A549 (cell line): ENCODE data around the gene NRXN3. TPM values are rescaled to one million over a fixed set of nuclear protein-coding genes. Genes with fewer than 3 reads are reported as not detected.

ENCODE experiments used
- ATAC-seq, 2 experiments: fragments of 200-7000 bp in 1 of 2; fragments of >200 bp in 1 of 2; cut with Nextera tagmentation in 1 of 2; cut with Tn5 transposase in 1 of 2; 3 replicates each; pipeline versions ENCODE4 v1.8.0 to v1.9.1; 2018 to 2020; ENCODE audit warnings: mild to moderate bottlenecking in 1 of 2, moderate library complexity in 1 of 2
- CTCF ChIA-PET: fragments of 300-600 bp; sonication (Branson Sonifier 250); formaldehyde crosslinking; extraction: SDS; loops from one replicate; lab custom pipeline; 2021; ENCODE audit warnings: antibody characterized with exemption, inconsistent platforms; lab: Yijun Ruan, JAX
- POLR2A ChIA-PET: fragments of 350-600 bp; formaldehyde crosslinking; extraction: SDS; loops from one replicate; lab custom pipeline; 2021; ENCODE audit warnings: antibody characterized with exemption, inconsistent platforms; lab: Yijun Ruan, JAX
- DNase-seq, 2 experiments: peaks; one replicate each; pipeline versions ENCODE4 v3.0.0 to v3.0.0-alpha.2; 2011 to 2016; ENCODE audit warnings: low read depth in 1 of 2, low spot score in 1 of 2
- FAIRE-seq: peaks from 2 replicates; lab custom pipeline; 2011; peaks lifted over from hg19 to GRCh38; lab: Jason Lieb, UNC
- H3K27ac ChIP-seq, 2 experiments: fragments of >200 bp; sonication (Bioruptor Twin); formaldehyde crosslinking; 3 replicates each; pipeline ENCODE4 v1.5.1; 2016 to 2017
- H3K4me1 ChIP-seq: fragments of >200 bp; sonication (Bioruptor Twin); formaldehyde crosslinking; 3 replicates; pipeline ENCODE4 v1.6.1; 2016
- H3K4me2 ChIP-seq: fragments of >200 bp; sonication (Bioruptor Twin); formaldehyde crosslinking; 3 replicates; pipeline ENCODE4 v1.6.1; 2016
- H3K4me3 ChIP-seq: fragments of >200 bp; sonication (Bioruptor Twin); formaldehyde crosslinking; 3 replicates; pipeline ENCODE4 v1.5.1; 2016
- H3K9me3 ChIP-seq: fragments of >200 bp; sonication (Bioruptor Twin); formaldehyde crosslinking; 3 replicates; pipeline ENCODE4 v1.6.1; 2016
- CBX2 ChIP-seq: fragments of 200-600 bp; sonication (generic); IDR thresholded peaks from 2 replicates; pipeline ENCODE4 v1.6.1; 2016; ENCODE audit warnings: low read depth, mild to moderate bottlenecking, borderline replicate concordance
- E2F6 ChIP-seq: IDR thresholded peaks from 2 replicates; pipeline ENCODE4 v1.6.1; 2012; ENCODE audit warnings: low read depth, borderline replicate concordance
- EHMT2 ChIP-seq: fragments of 200-600 bp; sonication (generic); IDR thresholded peaks from 2 replicates; pipeline ENCODE4 v1.6.1; 2016; ENCODE audit warnings: antibody characterized with exemption, low read depth, mild to moderate bottlenecking, moderate library complexity
- ELK1 ChIP-seq: fragments of 150-350 bp; IDR thresholded peaks from 2 replicates; pipeline ENCODE4 v1.6.1; 2014; ENCODE audit warnings: low read depth, mild to moderate bottlenecking, low read length
- ESRRA ChIP-seq: fragments of 150-350 bp; IDR thresholded peaks from 2 replicates; pipeline ENCODE4 v1.6.1; 2014; ENCODE audit warnings: mild to moderate bottlenecking, low read length, borderline replicate concordance
- GATA3 ChIP-seq: IDR thresholded peaks from 2 replicates; pipeline ENCODE4 v1.6.1; 2012; ENCODE audit warnings: borderline replicate concordance
- HEYL ChIP-seq: fragments of 250-450 bp; sonication (Bioruptor Pico); IDR thresholded peaks from 2 replicates; pipeline ENCODE4 v1.8.0; 2021; ENCODE audit warnings: mild to moderate bottlenecking, moderate library complexity
- JUN ChIP-seq, 2 experiments: fragments of >200 bp; sonication (Bioruptor Twin); formaldehyde crosslinking; IDR thresholded peaks; 2 replicates in 1 of 2; 3 replicates in 1 of 2; pipeline ENCODE4 v1.6.1; 2016 to 2017
- KDM1A ChIP-seq: fragments of 200-600 bp; sonication (generic); IDR thresholded peaks from 2 replicates; pipeline ENCODE4 v1.6.1; 2016; ENCODE audit warnings: low read depth, mild to moderate bottlenecking
- KDM5A ChIP-seq: fragments of 200-600 bp; sonication (generic); IDR thresholded peaks from 2 replicates; pipeline ENCODE4 v1.6.1; 2016; ENCODE audit warnings: antibody characterized with exemption, mild to moderate bottlenecking
- MAX ChIP-seq: IDR thresholded peaks from 2 replicates; pipeline ENCODE4 v1.6.1; 2012
- MAZ ChIP-seq: fragments of 150-350 bp; IDR thresholded peaks from 2 replicates; pipeline ENCODE4 v1.6.1; 2014; ENCODE audit warnings: antibody characterized with exemption, low read depth, low read length, borderline replicate concordance
- NPAS2 ChIP-seq: fragments of 250-450 bp; sonication (Bioruptor Pico); IDR thresholded peaks from 2 replicates; pipeline ENCODE4 v1.8.0; 2022; ENCODE audit warnings: mild to moderate bottlenecking, moderate library complexity, borderline replicate concordance
- NR3C1 ChIP-seq: fragments of >200 bp; sonication (Bioruptor Twin); formaldehyde crosslinking; IDR thresholded peaks from 3 replicates; pipeline ENCODE4 v1.6.1; 2017
- PHF8 ChIP-seq: fragments of 200-600 bp; sonication (generic); IDR thresholded peaks from 2 replicates; pipeline ENCODE4 v1.6.1; 2016; ENCODE audit warnings: low read depth, mild to moderate bottlenecking, antibody characterized with exemption, moderate library complexity, borderline replicate concordance
- POLR2A ChIP-seq: IDR thresholded peaks from 2 replicates; pipeline ENCODE4 v1.6.1; 2012; ENCODE audit warnings: mild to moderate bottlenecking, low read length
- POLR2AphosphoS2 ChIP-seq: conservative IDR thresholded peaks from 2 replicates; pipeline ENCODE4 v1.6.1; 2012; ENCODE audit warnings: low read length, improper control_type of control experiment, inconsistent platforms
- RAD21 ChIP-seq, 2 experiments: fragments of >200 bp in 1 of 2; sonication (Bioruptor Twin) in 1 of 2; formaldehyde crosslinking in 1 of 2; IDR thresholded peaks in 1 of 2; conservative IDR thresholded peaks in 1 of 2; 2 replicates in 1 of 2; 3 replicates in 1 of 2; pipeline ENCODE4 v1.6.1; 2012 to 2018; ENCODE audit warnings: inconsistent platforms in 1 of 2
- RARB ChIP-seq: fragments of 250-450 bp; sonication (Bioruptor Pico); IDR thresholded peaks from 2 replicates; pipeline ENCODE4 v1.8.0; 2021; ENCODE audit warnings: mild to moderate bottlenecking, moderate library complexity
- RCOR1 ChIP-seq: fragments of 150-350 bp; IDR thresholded peaks from 2 replicates; pipeline ENCODE4 v1.6.1; 2014; ENCODE audit warnings: antibody characterized with exemption, low read length, low read depth
- RFX5 ChIP-seq: fragments of 450-650 bp; IDR thresholded peaks from 2 replicates; pipeline ENCODE4 v1.7.1; 2014; ENCODE audit warnings: antibody characterized with exemption, mild to moderate bottlenecking, moderate library complexity
- RNF2 ChIP-seq: fragments of 200-600 bp; sonication (generic); IDR thresholded peaks from 2 replicates; pipeline ENCODE4 v1.6.1; 2016; ENCODE audit warnings: low read depth, mild to moderate bottlenecking, antibody characterized with exemption, moderate library complexity, borderline replicate concordance
- SMC3 ChIP-seq: fragments of >200 bp; sonication (Bioruptor Twin); formaldehyde crosslinking; IDR thresholded peaks from 3 replicates; pipeline ENCODE4 v1.6.1; 2018; ENCODE audit warnings: inconsistent platforms
- SREBF2 ChIP-seq: fragments of 450-650 bp; IDR thresholded peaks from 2 replicates; pipeline ENCODE4 v1.6.1; 2014; ENCODE audit warnings: mild to moderate bottlenecking, moderate library complexity
- TP53 ChIP-seq: fragments of 250-450 bp; sonication (Bioruptor Pico); IDR thresholded peaks from 2 replicates; pipeline ENCODE4 v1.5.0; 2021; ENCODE audit warnings: mild to moderate bottlenecking, moderate library complexity
- USF2 ChIP-seq: fragments of 450-650 bp; IDR thresholded peaks from 2 replicates; pipeline ENCODE4 v1.6.1; 2014; ENCODE audit warnings: antibody characterized with exemption
- WGBS: methylation state at CpG from one replicate; pipeline ENCODE4 v1.1.6; 2017; ENCODE audit errors: missing lambda C conversion rate; 5-methylcytosine and 5-hydroxymethylcytosine counted together
- polyA plus RNA-seq, 4 experiments: library from polyadenylated mRNA; depleted of rRNA in 3 of 4; stranded (reverse); fragments of >200 nt; fragmentation: RNase III in 1 of 4; extraction: RNeasy Plus Mini Kit Qiagen cat#74134 plus additional on column Dnase treatment in 1 of 4; gene quantifications; 2 replicates in 3 of 4; 3 replicates in 1 of 4; pipeline ENCODE4 v1.2.3, GENCODE V29; 2011 to 2017
- TF ChIP-seq, protein P1 (sequence below): fragments of 250-450 bp; sonication (Bioruptor Pico); IDR thresholded peaks from 2 replicates; pipeline ENCODE4 v1.5.0; 2020; ENCODE audit warnings: low read depth, mild to moderate bottlenecking, moderate library complexity
- TF ChIP-seq, protein P2 (sequence below): IDR thresholded peaks from 2 replicates; pipeline ENCODE4 v1.6.1; 2012
- TF ChIP-seq, protein P3 (sequence below): fragments of >200 bp; sonication (Bioruptor Twin); formaldehyde crosslinking; IDR thresholded peaks from 3 replicates; pipeline ENCODE4 v1.5.1; 2016

NRXN3 gene
- polyA plus RNA-seq, 2 of the 4 experiments (the other 2 are of a cell fraction) = 0.62 to 2.3 TPM

- peak overlapping the region in 1 of 2 experiments; percentile 39; a peak in 2 of 6 replicates for H3K27ac ChIP-seq
- H3K4me3 ChIP-seq = no peak overlapping the region
- peaks cover 10% of the 10 kb centered on the region for H3K4me1 ChIP-seq
- no peak for TF ChIP-seq SMC3
- TF ChIP-seq EHMT2 = no peak
- no peak for TF ChIP-seq TP53 (CRISPR knock-in tag)
- TF ChIP-seq, protein P1, sequence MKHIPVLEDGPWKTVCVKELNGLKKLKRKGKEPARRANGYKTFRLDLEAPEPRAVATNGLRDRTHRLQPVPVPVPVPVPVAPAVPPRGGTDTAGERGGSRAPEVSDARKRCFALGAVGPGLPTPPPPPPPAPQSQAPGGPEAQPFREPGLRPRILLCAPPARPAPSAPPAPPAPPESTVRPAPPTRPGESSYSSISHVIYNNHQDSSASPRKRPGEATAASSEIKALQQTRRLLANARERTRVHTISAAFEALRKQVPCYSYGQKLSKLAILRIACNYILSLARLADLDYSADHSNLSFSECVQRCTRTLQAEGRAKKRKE (CRISPR knock-in tag) = no peak
- no peak for TF ChIP-seq CBX2
- no peak for TF ChIP-seq USF2
- TF ChIP-seq ESRRA = no peak
- no peak for DNase-seq
- FAIRE-seq = no peak
- 55% methylated on average over 14 of the region's 14 CpGs for WGBS
- no peaks in the 10 kb centered on the region for H3K9me3 ChIP-seq
- ChIA-PET CTCF (interaction anchor here (0.6 to 3.5 kb wide), 5 partner anchors 8 to 414 kb away, joined by 3 to 33 read pairs (median 3); no protein-coding TSS in a partner anchor), POLR2A (no interaction called here)
- H3K4me2 ChIP-seq = 0 out of 3 replicates have a peak overlapping the region, but pooled peaks have one; percentile 18
- ATAC-seq = no peak; a peak in 1 of 6 replicates
These were observed 17.7 kb upstream of the NRXN3 start for GRCh38 chr14:78152201-78153063.

DNA sequence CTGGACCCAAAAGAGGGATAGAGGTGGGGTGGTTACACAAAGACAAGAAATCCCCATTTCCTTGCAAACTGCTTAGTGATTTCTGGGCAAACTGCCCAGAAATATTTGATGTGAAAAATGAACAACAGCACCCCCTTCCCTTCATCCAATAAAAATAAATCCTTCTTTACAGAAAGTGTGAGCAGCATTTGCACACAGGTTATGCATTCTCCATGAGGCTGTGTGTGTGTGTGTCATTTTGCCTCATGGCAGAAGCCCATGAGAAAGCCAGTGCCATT, 17.2 kb upstream of the NRXN3 start:
- POLR2A ChIA-PET = no interaction called here
- FAIRE-seq = no peak
- TF ChIP-seq SREBF2 (no peak), MAZ (no peak), KDM5A (no peak), RARB (CRISPR knock-in tag) (no peak), HEYL (CRISPR knock-in tag) (no peak), RCOR1 (no peak), E2F6 (no peak), NPAS2 (CRISPR knock-in tag) (no peak), KDM1A (no peak), MAX (no peak), TP53 (CRISPR knock-in tag) (no peak), RAD21 (conservative IDR thresholded peaks at IDR 0.05 in 1 of 2, IDR thresholded peaks at IDR 0.05 in 1 of 2) (peak; percentile 51 to 54), JUN (IDR thresholded peaks at IDR 0.05) (no peak), SMC3 (peak; percentile 54), RFX5 (no peak), POLR2A (no peak), PHF8 (no peak), NR3C1 (no peak), GATA3 (no peak), POLR2AphosphoS2 (no peak), ELK1 (no peak), RNF2 (no peak)
- TF ChIP-seq, protein P1 (CRISPR knock-in tag) = no peak
- TF ChIP-seq, protein P2, sequence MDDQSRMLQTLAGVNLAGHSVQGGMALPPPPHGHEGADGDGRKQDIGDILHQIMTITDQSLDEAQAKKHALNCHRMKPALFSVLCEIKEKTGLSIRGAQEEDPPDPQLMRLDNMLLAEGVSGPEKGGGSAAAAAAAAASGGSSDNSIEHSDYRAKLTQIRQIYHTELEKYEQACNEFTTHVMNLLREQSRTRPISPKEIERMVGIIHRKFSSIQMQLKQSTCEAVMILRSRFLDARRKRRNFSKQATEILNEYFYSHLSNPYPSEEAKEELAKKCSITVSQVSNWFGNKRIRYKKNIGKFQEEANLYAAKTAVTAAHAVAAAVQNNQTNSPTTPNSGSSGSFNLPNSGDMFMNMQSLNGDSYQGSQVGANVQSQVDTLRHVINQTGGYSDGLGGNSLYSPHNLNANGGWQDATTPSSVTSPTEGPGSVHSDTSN = no peak
- TF ChIP-seq, protein P3, sequence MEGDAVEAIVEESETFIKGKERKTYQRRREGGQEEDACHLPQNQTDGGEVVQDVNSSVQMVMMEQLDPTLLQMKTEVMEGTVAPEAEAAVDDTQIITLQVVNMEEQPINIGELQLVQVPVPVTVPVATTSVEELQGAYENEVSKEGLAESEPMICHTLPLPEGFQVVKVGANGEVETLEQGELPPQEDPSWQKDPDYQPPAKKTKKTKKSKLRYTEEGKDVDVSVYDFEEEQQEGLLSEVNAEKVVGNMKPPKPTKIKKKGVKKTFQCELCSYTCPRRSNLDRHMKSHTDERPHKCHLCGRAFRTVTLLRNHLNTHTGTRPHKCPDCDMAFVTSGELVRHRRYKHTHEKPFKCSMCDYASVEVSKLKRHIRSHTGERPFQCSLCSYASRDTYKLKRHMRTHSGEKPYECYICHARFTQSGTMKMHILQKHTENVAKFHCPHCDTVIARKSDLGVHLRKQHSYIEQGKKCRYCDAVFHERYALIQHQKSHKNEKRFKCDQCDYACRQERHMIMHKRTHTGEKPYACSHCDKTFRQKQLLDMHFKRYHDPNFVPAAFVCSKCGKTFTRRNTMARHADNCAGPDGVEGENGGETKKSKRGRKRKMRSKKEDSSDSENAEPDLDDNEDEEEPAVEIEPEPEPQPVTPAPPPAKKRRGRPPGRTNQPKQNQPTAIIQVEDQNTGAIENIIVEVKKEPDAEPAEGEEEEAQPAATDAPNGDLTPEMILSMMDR = peak; percentile 38; the same call in 2 of the 3 replicates

More for the DNA sequence above, 17.2 kb upstream of the NRXN3 start:
- DNase-seq (peak in 1 of 2 experiments; percentile 39), ATAC-seq (no peak; a peak in 1 of 6 replicates)
- Histone ChIP-seq H3K4me3 (no peak overlapping the region), H3K4me2 (0 out of 3 replicates have a peak overlapping the region, but pooled peaks have one; percentile 18), H3K9me3 (no peaks in the 10 kb centered on the region), H3K4me1 (peaks cover 10% of the 10 kb centered on the region), H3K27ac (peak overlapping the region in 1 of 2 experiments; percentile 39; a peak in 2 of 6 replicates)
- CTCF ChIA-PET = interaction anchor here (0.6 to 3.5 kb wide), 6 partner anchors 8 to 414 kb away, joined by 3 to 33 read pairs (median 3); no protein-coding TSS in a partner anchor
